Spinal cord (tissue), 10 donors: Measurements from ENCODE around the gene TAX1BP3. TPM values are rescaled to one million over a fixed set of nuclear protein-coding genes. Genes with fewer than 3 reads are reported as not detected.
A peak's percentile ranks its signal among the peaks of the same experiment; 100 is the strongest.

Source experiments
- DNase-seq, 6 donors: peaks; one replicate each; pipeline versions ENCODE4 v3.0.0 to v3.0.0-alpha.2; 2013 to 2015; ENCODE audit warnings: low spot score in 6 of 6, low read depth in 4 of 6
- H3K27ac ChIP-seq: one replicate; pipeline ENCODE4 v1.5.1; 2013; ENCODE audit warnings: low read depth, low read length, control low read depth
- H3K27me3 ChIP-seq: one replicate; pipeline ENCODE4 v1.6.1; 2013; ENCODE audit warnings: low read length; ENCODE audit not compliant: control insufficient read depth, insufficient read depth
- H3K36me3 ChIP-seq: one replicate; pipeline ENCODE4 v1.6.1; 2013; ENCODE audit warnings: low read length; ENCODE audit not compliant: control insufficient read depth, insufficient read depth
- H3K4me1 ChIP-seq: one replicate; pipeline ENCODE4 v1.6.1; 2013; ENCODE audit warnings: low read length; ENCODE audit not compliant: control insufficient read depth, insufficient read depth
- H3K4me3 ChIP-seq: one replicate; pipeline ENCODE4 v1.5.1; 2013; ENCODE audit warnings: low read depth, low read length, control low read depth
- H3K9me3 ChIP-seq: one replicate; pipeline ENCODE4 v1.6.1; 2013; ENCODE audit warnings: low read length; ENCODE audit not compliant: control insufficient read depth, insufficient read depth
- WGBS: methylation state at CpG from one replicate; pipeline ENCODE4 v1.1.5; 2013; ENCODE audit warnings: missing lambda C conversion rate; ENCODE audit not compliant: insufficient coverage; 5-methylcytosine and 5-hydroxymethylcytosine counted together
- polyA plus RNA-seq, 2 donors: library from polyadenylated mRNA; unstranded; fragments of 120-200 nt; gene quantifications; one replicate each; pipeline ENCODE4 v1.2.1, GENCODE V29; 2013; ENCODE audit not compliant: insufficient read length in 2 of 2
- total RNA-seq, 2 donors: library from RNA; depleted of rRNA in 1 of 2; stranded (reverse); fragments of 120-200 nt in 1 of 2; fragments of >200 nt in 1 of 2; gene quantifications; one replicate each; pipeline versions ENCODE4 v1.2.3 to v1.2.4, GENCODE V29; 2013 to 2014
- donor health status: healthy.

The TAX1BP3 gene
- total and polyA plus RNA-seq, 4 donors = 26.4 to 116 (median 48.7) TPM

DNA sequence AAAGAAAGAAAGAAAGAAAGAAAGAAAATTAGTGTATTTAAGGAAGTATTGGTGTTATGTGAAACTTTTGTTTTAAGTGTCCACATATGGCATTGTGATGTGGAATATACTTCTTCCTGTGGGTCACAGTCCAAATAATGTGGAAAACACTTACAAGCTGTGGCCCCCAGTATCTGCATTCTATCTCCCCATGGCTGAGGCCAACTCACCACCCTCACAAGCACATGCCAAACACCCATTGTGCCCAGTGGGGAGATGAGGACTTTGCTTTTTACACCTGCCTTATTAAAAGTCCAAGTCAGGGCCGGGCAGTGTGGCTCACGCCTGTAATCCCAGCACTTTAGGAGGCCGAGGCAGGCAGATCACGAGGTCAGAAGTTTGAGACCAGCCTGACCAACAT, 31.6 kb upstream of the TAX1BP3 start:
- 95% methylated on average over 4 of the region's 4 CpGs for WGBS
- DNase-seq = no peak
- Histone ChIP-seq H3K27ac (no peak overlapping the region), H3K36me3 (peaks cover 5% of the 10 kb centered on the region), H3K27me3 (peaks cover 25% of the 10 kb centered on the region), H3K4me1 (peaks cover 17% of the 10 kb centered on the region), H3K9me3 (no peaks in the 10 kb centered on the region), H3K4me3 (no peak overlapping the region)

DNA sequence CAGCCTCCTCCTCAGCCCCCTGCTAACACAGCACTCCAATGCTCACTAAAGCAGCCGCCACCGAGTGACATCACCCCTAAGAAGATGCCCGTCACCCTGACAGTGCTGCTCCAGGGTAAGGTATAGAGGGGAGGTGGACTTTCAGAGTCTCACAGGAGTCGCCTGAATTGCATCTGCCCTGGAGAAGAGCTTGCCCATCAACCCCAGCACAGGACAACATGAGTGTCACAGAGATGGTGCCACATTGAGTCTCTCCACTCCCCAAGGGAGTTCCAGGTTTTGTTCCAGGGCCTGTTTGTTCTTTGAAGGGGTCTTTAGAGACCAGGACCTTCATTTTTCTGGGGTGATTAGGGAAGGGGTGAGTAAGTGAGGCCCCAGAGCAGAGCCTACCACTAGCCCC, 29.8 kb upstream of the TAX1BP3 start:
- peaks cover 5% of the 10 kb centered on the region for H3K36me3 ChIP-seq
- no peak overlapping the region for H3K27ac ChIP-seq
- no peaks in the 10 kb centered on the region for H3K9me3 ChIP-seq
- DNase-seq = no peak
- peaks cover 24% of the 10 kb centered on the region for H3K4me1 ChIP-seq
- H3K4me3 ChIP-seq = no peak overlapping the region
- WGBS = no CpG with 5 or more reads among the region's 4 CpGs
- peaks cover 38% of the 10 kb centered on the region for H3K27me3 ChIP-seq

DNA sequence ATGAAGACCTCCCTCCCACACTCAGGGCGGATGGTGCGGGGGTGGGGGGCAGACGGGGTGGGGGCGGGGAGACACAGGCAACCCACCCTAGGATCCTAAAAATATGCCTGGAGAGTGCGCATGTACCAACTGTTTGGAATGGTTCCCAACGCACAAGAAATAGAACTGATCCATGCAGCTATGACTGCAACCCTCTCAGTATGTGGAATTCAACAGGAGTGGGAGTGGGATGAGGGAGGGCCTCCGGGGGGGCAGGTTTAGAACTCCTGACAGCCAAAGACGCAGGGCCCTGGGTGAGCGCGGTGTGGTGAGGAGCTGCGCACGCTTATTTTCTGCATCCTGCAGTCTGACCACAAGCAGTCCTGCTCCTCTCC, 28.7 kb upstream of the TAX1BP3 start:
- H3K27me3 ChIP-seq = peaks cover 42% of the 10 kb centered on the region
- no peak overlapping the region for H3K4me3 ChIP-seq
- H3K27ac ChIP-seq = no peak overlapping the region
- 70% methylated on average over 7 of the region's 12 CpGs for WGBS
- H3K9me3 ChIP-seq = no peaks in the 10 kb centered on the region
- H3K36me3 ChIP-seq = peaks cover 2% of the 10 kb centered on the region
- DNase-seq = peak in 2 of 6 donors; percentile 13 to 49
- peaks cover 24% of the 10 kb centered on the region for H3K4me1 ChIP-seq

DNA sequence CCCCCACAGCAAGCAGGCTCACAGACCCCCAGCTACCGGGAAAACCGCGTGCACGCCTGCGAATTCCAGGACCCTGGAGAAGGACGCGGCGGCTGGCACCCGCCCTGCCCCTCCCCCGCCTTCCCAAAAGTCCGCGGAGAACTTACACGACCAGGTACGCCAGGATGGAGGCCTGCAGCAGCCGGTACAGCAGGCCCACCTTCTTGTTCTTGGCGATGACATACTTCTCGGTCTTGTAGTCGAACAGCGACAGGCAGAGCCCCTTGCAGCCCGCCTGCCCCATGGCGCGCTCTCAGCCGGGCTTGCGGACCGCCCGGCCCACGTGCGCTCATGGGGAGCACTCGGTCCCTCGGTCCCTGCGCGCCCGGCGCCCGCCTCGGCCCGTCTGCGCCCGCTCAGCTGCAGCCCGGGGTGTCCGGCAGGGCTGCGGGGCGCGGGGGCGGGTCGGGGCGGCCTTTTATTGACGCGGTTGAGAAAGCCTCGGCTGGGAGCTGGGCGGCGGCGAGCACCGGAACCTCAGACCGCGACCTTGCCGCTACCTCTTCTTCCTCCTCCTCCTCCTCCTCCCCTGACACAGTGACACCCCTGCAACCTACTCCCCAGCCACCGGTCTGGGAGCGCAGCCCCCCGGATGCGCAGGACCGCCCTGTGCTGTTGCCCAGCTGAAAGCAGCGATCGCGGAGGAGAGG, 27.5 kb upstream of the TAX1BP3 start, which contains the start of gene P2RX5:
TSS of gene P2RX5 (minus strand) at position 433 of the 689 bp plus-strand sequence. CDS start at position 283, 150 bp downstream.
- under 1% methylated on average over 51 of the region's 65 CpGs for WGBS
- H3K4me1 ChIP-seq = peaks cover 24% of the 10 kb centered on the region
- peak in 2 of 6 donors; percentile 32 to 46 for DNase-seq
- peaks cover 2% of the 10 kb centered on the region for H3K36me3 ChIP-seq
- no peak within 1 kb of the TSS for H3K27ac ChIP-seq
- peaks cover 42% of the 10 kb centered on the region for H3K27me3 ChIP-seq
- H3K9me3 ChIP-seq = no peaks in the 10 kb centered on the region
- H3K4me3 ChIP-seq = peak within 1 kb of the TSS; percentile 24

DNA sequence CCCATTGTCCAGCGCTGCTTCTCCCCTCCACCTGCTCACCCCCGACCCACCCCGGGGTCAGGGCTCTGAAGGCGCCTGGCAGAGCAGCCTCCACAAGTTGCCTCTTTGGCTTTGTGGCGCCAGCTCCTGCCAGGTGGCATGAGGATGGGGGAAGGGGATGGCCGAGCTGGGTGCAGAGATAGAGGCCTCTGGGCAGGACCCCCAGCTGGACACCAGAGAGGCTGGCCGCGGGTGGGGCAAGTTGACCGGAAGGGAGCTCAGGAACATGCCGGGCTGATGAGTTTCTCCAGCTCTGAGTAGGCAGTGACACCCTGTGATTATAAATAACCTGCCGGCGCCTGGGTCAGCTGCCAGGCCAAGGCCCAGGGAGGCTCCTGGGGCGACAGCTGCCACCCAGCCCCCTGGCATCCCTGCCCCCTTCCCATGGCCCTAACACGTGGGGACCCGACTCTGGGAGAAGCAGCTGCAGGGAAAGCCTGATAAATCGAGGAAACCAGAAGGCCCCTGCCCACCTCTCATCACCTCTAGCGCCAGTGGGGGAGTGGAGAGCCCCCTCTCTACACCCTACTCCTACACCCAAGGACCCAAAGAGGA, 26.8 kb upstream of the TAX1BP3 start:
- peaks cover 24% of the 10 kb centered on the region for H3K4me1 ChIP-seq
- DNase-seq = no peak
- peaks cover 7% of the 10 kb centered on the region for H3K36me3 ChIP-seq
- no peaks in the 10 kb centered on the region for H3K9me3 ChIP-seq
- peak overlapping the region; percentile 24 for H3K4me3 ChIP-seq
- H3K27me3 ChIP-seq = peaks cover 42% of the 10 kb centered on the region
- 19% methylated on average over 12 of the region's 17 CpGs for WGBS
- no peak overlapping the region for H3K27ac ChIP-seq

DNA sequence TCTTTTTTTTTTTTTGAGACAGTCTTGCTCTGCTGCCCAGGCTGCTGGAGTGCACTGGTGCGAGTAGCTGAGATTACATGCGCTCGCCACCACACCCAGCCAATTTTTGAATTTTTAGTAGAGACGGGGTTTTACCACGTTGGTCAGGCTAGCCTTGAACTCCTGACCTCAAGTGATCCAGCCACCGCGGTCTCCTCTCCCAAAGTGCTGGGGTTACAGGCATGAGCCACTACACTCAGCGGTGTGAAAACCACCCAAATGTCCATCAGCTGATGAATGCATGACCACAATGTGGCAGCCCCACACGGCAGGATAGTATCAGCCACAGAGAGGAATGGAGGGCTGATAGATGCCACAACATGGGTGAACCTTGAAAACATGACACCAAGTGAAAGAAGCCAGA, 25.5 kb upstream of the TAX1BP3 start:
- H3K4me1 ChIP-seq = peaks cover 24% of the 10 kb centered on the region
- DNase-seq = no peak
- H3K4me3 ChIP-seq = no peak overlapping the region
- no peaks in the 10 kb centered on the region for H3K9me3 ChIP-seq
- H3K36me3 ChIP-seq = peaks cover 14% of the 10 kb centered on the region
- 82% methylated on average over 9 of the region's 9 CpGs for WGBS
- H3K27ac ChIP-seq = no peak overlapping the region
- H3K27me3 ChIP-seq = peaks cover 42% of the 10 kb centered on the region

DNA sequence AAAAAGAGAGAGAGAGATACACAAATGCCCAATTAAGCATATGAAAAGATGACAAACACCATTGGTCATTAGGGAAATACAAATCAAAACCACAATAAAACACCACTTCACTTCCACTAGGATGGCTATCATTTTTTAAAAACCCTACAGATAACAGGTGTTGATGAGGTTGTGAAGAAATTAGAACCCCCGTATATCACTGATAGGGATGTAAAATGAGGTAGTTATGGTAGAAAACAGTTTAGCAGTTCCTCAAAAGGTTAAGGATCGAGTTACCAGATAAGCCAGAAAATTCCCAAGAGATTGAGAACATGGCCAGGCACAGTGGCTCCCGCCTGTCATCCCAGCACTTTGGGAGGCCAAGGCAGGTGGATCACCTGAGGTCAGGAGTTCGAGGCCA, 24.8 kb upstream of the TAX1BP3 start:
- peaks cover 25% of the 10 kb centered on the region for H3K4me1 ChIP-seq
- H3K4me3 ChIP-seq = no peak overlapping the region
- H3K27me3 ChIP-seq = peaks cover 42% of the 10 kb centered on the region
- H3K9me3 ChIP-seq = no peaks in the 10 kb centered on the region
- no peak for DNase-seq
- H3K36me3 ChIP-seq = peaks cover 14% of the 10 kb centered on the region
- H3K27ac ChIP-seq = no peak overlapping the region
- 86% methylated on average over 3 of the region's 4 CpGs for WGBS

DNA sequence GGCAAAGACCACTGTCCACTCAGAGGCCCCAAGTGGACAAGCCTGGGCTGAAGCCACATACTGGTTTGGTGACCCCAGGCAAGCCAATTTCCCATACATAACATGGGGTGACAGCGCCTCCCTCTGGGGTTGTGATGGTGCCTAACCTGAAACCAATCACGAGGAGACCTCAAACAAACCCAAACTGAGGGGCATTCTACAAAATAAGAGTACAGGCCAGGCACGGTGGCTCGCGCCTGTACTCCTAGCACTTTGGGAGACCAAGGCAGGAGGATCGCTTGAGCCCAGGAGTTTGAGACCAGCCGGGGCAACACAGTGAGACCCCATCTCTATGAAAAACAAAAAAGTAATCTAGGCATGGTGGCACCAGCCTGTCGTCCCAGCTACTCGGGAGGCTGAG, 24.0 kb upstream of the TAX1BP3 start:
- H3K9me3 ChIP-seq = no peaks in the 10 kb centered on the region
- peaks cover 14% of the 10 kb centered on the region for H3K36me3 ChIP-seq
- H3K27me3 ChIP-seq = peaks cover 37% of the 10 kb centered on the region
- H3K4me1 ChIP-seq = peaks cover 28% of the 10 kb centered on the region
- H3K4me3 ChIP-seq = no peak overlapping the region
- DNase-seq = no peak
- no peak overlapping the region for H3K27ac ChIP-seq
- 86% methylated on average over 6 of the region's 9 CpGs for WGBS

DNA sequence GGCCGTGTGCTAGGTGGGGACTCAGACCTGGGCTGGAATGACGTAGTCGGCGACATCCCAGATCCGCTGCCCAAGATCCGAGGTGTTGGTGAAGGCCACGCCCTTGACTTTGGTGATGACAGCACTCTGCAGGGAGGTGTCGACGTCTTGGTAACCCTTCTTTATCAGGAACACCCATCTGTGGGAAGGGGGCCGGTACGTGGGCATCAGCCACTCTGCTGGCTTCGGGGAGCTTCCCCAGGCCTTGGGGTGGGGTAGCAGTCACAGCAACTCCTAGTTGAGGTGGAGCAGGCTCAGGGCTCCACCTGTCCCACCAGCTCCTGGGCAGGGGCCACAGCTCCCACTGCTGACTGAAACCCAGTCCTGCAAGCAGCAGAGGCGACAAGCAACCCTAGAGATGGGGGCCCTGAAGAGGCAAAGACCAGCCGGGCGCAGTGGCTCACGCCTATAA, 23.3 kb upstream of the TAX1BP3 start:
- Histone ChIP-seq H3K27me3 (peaks cover 33% of the 10 kb centered on the region), H3K27ac (no peak overlapping the region), H3K4me1 (peaks cover 25% of the 10 kb centered on the region), H3K9me3 (no peaks in the 10 kb centered on the region), H3K4me3 (no peak overlapping the region), H3K36me3 (peaks cover 14% of the 10 kb centered on the region)
- 77% methylated on average over 14 of the region's 16 CpGs for WGBS
- no peak for DNase-seq
